ENCODE data around the gene SCO2.

DNA sequence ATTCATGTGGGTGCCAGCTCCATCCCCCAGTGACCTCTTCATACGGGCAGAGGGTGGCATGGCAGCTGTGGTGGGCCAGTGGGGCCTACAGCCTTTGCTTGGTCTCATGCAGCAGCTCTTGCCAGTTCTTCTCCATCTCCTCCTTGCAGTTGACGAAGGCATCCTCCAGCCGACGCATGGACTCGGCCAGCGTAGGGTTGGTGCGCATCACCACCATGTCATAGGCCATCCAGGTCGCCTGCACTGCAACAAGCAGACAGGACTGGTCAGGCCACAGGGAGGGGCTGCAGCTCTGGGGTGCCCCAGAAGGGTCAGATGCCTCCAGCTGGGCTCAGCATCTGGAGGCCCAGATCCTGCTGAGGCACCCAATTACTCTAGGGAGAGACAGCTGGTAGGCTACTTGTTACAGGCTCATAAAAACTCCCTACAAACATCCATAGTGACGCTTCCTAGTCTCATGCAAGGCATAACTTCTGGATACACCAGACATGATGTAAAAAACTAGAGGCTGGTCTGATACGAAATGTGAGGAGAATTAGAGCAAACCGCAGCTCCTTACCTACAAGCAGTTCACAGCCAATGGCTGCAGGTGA lies 25.9 kb upstream of the SCO2 start:
- no peak for TF ChIP-seq POLR2A (IDR thresholded peaks at IDR 0.05)
- TF ChIP-seq, protein P1, sequence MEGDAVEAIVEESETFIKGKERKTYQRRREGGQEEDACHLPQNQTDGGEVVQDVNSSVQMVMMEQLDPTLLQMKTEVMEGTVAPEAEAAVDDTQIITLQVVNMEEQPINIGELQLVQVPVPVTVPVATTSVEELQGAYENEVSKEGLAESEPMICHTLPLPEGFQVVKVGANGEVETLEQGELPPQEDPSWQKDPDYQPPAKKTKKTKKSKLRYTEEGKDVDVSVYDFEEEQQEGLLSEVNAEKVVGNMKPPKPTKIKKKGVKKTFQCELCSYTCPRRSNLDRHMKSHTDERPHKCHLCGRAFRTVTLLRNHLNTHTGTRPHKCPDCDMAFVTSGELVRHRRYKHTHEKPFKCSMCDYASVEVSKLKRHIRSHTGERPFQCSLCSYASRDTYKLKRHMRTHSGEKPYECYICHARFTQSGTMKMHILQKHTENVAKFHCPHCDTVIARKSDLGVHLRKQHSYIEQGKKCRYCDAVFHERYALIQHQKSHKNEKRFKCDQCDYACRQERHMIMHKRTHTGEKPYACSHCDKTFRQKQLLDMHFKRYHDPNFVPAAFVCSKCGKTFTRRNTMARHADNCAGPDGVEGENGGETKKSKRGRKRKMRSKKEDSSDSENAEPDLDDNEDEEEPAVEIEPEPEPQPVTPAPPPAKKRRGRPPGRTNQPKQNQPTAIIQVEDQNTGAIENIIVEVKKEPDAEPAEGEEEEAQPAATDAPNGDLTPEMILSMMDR (IDR thresholded peaks at IDR 0.05): no peak

Data from breast epithelium (tissue), 3 donors.